Prostate gland (tissue), 2 donors: Measurements from ENCODE around the gene CELF1. TPM values are rescaled to one million over a fixed set of nuclear protein-coding genes. Genes with fewer than 3 reads are reported as not detected.

ENCODE experiments used
- DNase-seq: peaks from one replicate; pipeline ENCODE4 v3.0.0-alpha.2; 2019; ENCODE audit warnings: low spot score
- H3K27ac ChIP-seq, 2 donors: fragments of 200-600 bp; sonication (generic); 2 replicates each; pipeline ENCODE4 v1.5.1; 2017 to 2019
- H3K27me3 ChIP-seq: fragments of 200-600 bp; sonication (generic); replicated peaks from 2 replicates; pipeline ENCODE4 v1.5.1; 2019; ENCODE audit not compliant: insufficient read depth
- H3K36me3 ChIP-seq, 2 donors: fragments of 200-600 bp; sonication (generic); 1 replicate in 1 of 2; 2 replicates in 1 of 2; pipeline versions ENCODE4 v1.5.1 to v1.8.1; 2017 to 2019
- H3K4me1 ChIP-seq: fragments of 200-600 bp; sonication (generic); replicated peaks from 2 replicates; pipeline ENCODE4 v1.5.1; 2019
- H3K4me3 ChIP-seq, 2 donors: fragments of 200-600 bp; sonication (generic); 2 replicates each; pipeline ENCODE4 v1.5.1; 2017 to 2019
- H3K9me3 ChIP-seq: fragments of 200-600 bp; sonication (generic); 2 replicates; pipeline ENCODE4 v1.5.1; 2017
- CTCF ChIP-seq, 4 experiments: fragments of 200-600 bp in 2 of 4; fragments of 450-650 bp in 2 of 4; sonication (generic) in 2 of 4; IDR thresholded peaks; 1 replicate in 3 of 4; 2 replicates in 1 of 4; pipeline ENCODE4 v1.5.1; 2016 to 2019; ENCODE audit warnings: antibody characterized with exemption in 4 of 4, mild to moderate bottlenecking in 2 of 4, moderate library complexity in 2 of 4
- POLR2A ChIP-seq: fragments of 450-650 bp; IDR thresholded peaks from one replicate; pipeline ENCODE4 v1.6.1; 2016; ENCODE audit warnings: antibody characterized with exemption, mild to moderate bottlenecking
- POLR2AphosphoS5 ChIP-seq: sonication (generic); formaldehyde crosslinking; IDR thresholded peaks from one replicate; pipeline ENCODE4 v1.6.1; 2017; ENCODE audit warnings: antibody characterized with exemption
- WGBS: methylation state at CpG from one replicate; pipeline ENCODE4 v1.1.5; 2018; 5-methylcytosine and 5-hydroxymethylcytosine counted together
- intact Hi-C: fragments of 100-400 bp; cut with DNase I; formaldehyde crosslinking; loops from one replicate; pipeline ENCODE4 v1.14.2; 2022
- total RNA-seq, 2 donors: library from RNA; depleted of rRNA; stranded (reverse); fragments of >200 nt; gene quantifications; one replicate each; pipeline ENCODE4 v1.1.0, GENCODE V29; 2016

Gene CELF1
- total RNA-seq, 2 donors from 2014 or later: 68.9 to 134 TPM

GRCh38 chr11:47591764-47592163 is 38.8 kb upstream of the CELF1 start:
- H3K27ac ChIP-seq: no peak overlapping the region
- 69% methylated on average over 7 of the region's 7 CpGs for WGBS
- H3K4me1 ChIP-seq: no peaks in the 10 kb centered on the region
- H3K9me3 ChIP-seq: no peaks in the 10 kb centered on the region
- intact Hi-C loops: no loop called here
- no peak for DNase-seq
- TF ChIP-seq POLR2A (no peak), CTCF (IDR thresholded peaks at IDR 0.05) (no peak), POLR2AphosphoS5 (no peak)
- H3K4me3 ChIP-seq: no peak overlapping the region
- peaks cover 3% of the 10 kb centered on the region for H3K27me3 ChIP-seq
- H3K36me3 ChIP-seq: no peaks in the 10 kb centered on the region

DNA sequence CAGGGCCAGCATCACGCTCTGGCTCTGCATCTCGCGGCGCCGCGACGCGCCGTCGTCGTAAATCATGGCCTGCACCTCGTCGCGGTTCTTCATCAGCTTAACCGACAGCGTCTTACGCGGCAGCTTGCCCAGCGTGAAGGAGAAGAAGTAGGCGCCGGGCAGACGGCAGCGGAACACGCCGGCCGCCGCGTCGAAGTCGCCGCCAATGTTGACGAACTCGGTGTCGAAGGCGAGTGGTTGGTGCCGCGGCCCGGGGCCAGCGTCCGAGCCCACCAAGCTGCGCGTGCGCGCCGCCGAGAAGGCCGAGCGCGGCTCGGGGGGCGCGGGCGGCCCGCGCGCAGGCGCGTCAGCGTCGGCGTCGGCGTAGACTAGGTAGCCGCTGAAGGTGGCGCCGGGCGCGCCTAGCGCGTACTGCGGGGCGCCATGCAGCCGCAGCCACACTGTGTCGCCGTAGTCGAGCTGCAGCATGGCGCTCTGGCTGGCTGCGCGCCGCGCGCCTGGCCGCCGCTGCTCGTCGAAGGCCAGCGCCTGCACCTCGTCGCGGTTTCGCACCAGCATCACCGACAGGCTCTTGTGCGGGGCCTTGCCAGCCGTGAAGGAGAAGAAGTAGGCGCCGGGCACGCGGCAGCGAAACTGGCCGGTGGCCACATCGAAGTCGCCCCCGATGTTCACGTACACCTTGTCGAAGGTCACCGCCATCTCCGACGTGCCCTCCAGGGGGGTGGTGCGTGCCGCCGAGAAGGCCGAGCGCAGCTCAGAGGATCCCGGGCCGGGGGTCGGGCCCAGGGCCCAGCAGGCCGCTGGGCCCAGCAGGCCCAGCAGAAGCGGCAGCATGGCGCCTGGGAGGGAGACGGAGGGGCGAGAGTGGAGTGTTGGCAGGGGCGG is 37.3 kb upstream of the CELF1 start:
- 35% methylated on average over 104 of the region's 122 CpGs for WGBS
- intact Hi-C loops: no loop called here
- Histone ChIP-seq H3K4me1 (no peaks in the 10 kb centered on the region), H3K9me3 (no peaks in the 10 kb centered on the region), H3K27me3 (peaks cover 3% of the 10 kb centered on the region), H3K27ac (peak overlapping the region in 1 of 2 donors; percentile 31), H3K36me3 (no peaks in the 10 kb centered on the region), H3K4me3 (peak overlapping the region; percentile 15 to 36)
- no peak for DNase-seq
- TF ChIP-seq CTCF (IDR thresholded peaks at IDR 0.05) (no peak), POLR2A (no peak)

DNA sequence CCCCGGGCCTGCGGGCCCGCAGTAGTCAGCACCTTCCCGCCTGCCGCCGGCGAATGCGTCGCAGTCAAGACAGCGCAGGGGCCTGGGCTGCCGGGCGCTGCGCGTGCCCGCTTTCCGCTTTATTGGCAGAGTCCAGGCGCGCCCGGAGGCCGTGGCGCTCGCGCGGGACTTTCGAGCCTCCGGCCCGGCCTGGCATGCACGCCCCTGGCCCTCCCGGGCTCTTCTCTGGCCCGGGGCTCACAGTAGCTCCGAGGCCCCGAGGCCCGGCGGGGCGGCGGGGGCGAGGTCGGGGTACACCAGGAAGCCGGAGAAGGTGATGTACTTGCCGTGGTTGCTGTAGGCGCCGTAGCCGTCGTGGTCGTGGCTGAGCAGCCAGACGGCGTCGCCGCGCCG is 36.6 kb upstream of the CELF1 start:
- peak overlapping the region in 1 of 2 donors; percentile 31 for H3K27ac ChIP-seq
- no peaks in the 10 kb centered on the region for H3K4me1 ChIP-seq
- H3K4me3 ChIP-seq: peak overlapping the region; percentile 15 to 36
- no peaks in the 10 kb centered on the region for H3K36me3 ChIP-seq
- 25% methylated on average over 51 of the region's 51 CpGs for WGBS
- intact Hi-C loops: no loop called here
- H3K27me3 ChIP-seq: peaks cover 3% of the 10 kb centered on the region
- TF ChIP-seq POLR2A: no peak
- TF ChIP-seq POLR2AphosphoS5: no peak
- no peak for TF ChIP-seq CTCF (IDR thresholded peaks at IDR 0.05)
- DNase-seq: no peak
- no peaks in the 10 kb centered on the region for H3K9me3 ChIP-seq

DNA sequence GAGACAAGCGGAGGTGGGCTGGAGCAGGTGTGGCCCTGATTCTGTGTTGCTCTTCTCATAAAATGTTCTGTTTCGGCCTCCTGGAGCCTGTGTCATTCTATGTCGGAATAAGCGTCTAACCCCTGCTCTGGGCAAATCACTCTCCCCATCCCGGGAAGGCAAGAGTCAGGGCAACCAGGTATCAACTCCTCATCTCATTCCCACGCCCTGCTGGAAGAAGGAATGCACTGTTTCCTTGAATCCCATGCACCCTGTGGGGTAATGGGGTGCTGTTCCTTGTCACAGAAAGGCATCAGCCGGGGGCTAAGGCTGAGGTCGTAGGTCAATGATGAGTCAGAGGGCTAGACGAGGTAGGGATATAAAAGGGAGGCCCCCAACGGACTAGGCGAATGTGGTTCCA is 36.2 kb upstream of the CELF1 start:
- intact Hi-C loops: no loop called here
- Histone ChIP-seq H3K27me3 (peaks cover 1% of the 10 kb centered on the region), H3K27ac (peak overlapping the region in 1 of 2 donors; percentile 31), H3K4me3 (peak overlapping the region in 1 of 2 donors; percentile 36), H3K4me1 (no peaks in the 10 kb centered on the region), H3K9me3 (no peaks in the 10 kb centered on the region), H3K36me3 (peaks cover 0 to 2% of the 10 kb centered on the region in 2 donors)
- DNase-seq: no peak
- 55% methylated on average over 11 of the region's 11 CpGs for WGBS
- no peak for TF ChIP-seq POLR2A
- TF ChIP-seq CTCF (IDR thresholded peaks at IDR 0.05): no peak
- TF ChIP-seq POLR2AphosphoS5: no peak
